Measurements from ENCODE around the gene GHSR.

GHSR gene

GRCh38 chr3:172442606-172443005, 5.7 kb downstream of the GHSR start:
- TF ChIP-seq EZH2 (IDR thresholded peaks at IDR 0.05; ENCODE audit: borderline replicate concordance, low read length): no peak
- no peak for TF ChIP-seq CTCF (IDR thresholded peaks at IDR 0.05; ENCODE audit: low read length)
- Histone ChIP-seq H3K27ac (ENCODE audit: low read depth, low read length, poor library complexity, severe bottlenecking) (no peak overlapping the region), H2AFZ (ENCODE audit: low read length) (no peak overlapping the region), H4K20me1 (ENCODE audit: insufficient read depth, low read length) (no peaks in the 10 kb centered on the region), H3K36me3 (ENCODE audit: insufficient read depth, low read length) (no peaks in the 10 kb centered on the region), H3F3A (ENCODE audit: insufficient read depth, low read length) (no peaks in the 10 kb centered on the region), H3K9me2 (ENCODE audit: low read depth, low read length) (no peaks in the 10 kb centered on the region; the same call in 1 of the 2 replicates), H3K4me2 (ENCODE audit: low read length) (no peak overlapping the region), H3K4me1 (ENCODE audit: insufficient read depth, low read length, severe bottlenecking) (no peaks in the 10 kb centered on the region), H3K9me3 (ENCODE audit: low read length) (no peaks in the 10 kb centered on the region), H3K27me3 (ENCODE audit: insufficient read depth, low read length) (no peaks in the 10 kb centered on the region), H3K4me3 (ENCODE audit: low read depth, low read length, poor library complexity, severe bottlenecking) (no peak overlapping the region), H3K79me2 (ENCODE audit: insufficient read depth, low read length) (no peaks in the 10 kb centered on the region), H3K9ac (ENCODE audit: low read length) (no peak overlapping the region)

GRCh38 chr3:172441581-172441980, 6.7 kb downstream of the GHSR start:
- no peak overlapping the region for H3K27ac ChIP-seq (ENCODE audit: low read depth, low read length, poor library complexity, severe bottlenecking)
- TF ChIP-seq EZH2 (IDR thresholded peaks at IDR 0.05; ENCODE audit: borderline replicate concordance, low read length): no peak
- TF ChIP-seq CTCF (IDR thresholded peaks at IDR 0.05; ENCODE audit: low read length): no peak
- no peaks in the 10 kb centered on the region for H3K4me1 ChIP-seq (ENCODE audit: insufficient read depth, low read length, severe bottlenecking)
- H3K9me2 ChIP-seq (ENCODE audit: low read depth, low read length): no peaks in the 10 kb centered on the region; the same call in 1 of the 2 replicates
- no peaks in the 10 kb centered on the region for H3F3A ChIP-seq (ENCODE audit: insufficient read depth, low read length)
- no peak overlapping the region for H3K9ac ChIP-seq (ENCODE audit: low read length)
- no peaks in the 10 kb centered on the region for H3K27me3 ChIP-seq (ENCODE audit: insufficient read depth, low read length)
- H2AFZ ChIP-seq (ENCODE audit: low read length): no peak overlapping the region
- no peaks in the 10 kb centered on the region for H4K20me1 ChIP-seq (ENCODE audit: insufficient read depth, low read length)
- no peaks in the 10 kb centered on the region for H3K9me3 ChIP-seq (ENCODE audit: low read length)
- H3K4me2 ChIP-seq (ENCODE audit: low read length): no peak overlapping the region
- no peaks in the 10 kb centered on the region for H3K36me3 ChIP-seq (ENCODE audit: insufficient read depth, low read length)
- H3K79me2 ChIP-seq (ENCODE audit: insufficient read depth, low read length): no peaks in the 10 kb centered on the region
- no peak overlapping the region for H3K4me3 ChIP-seq (ENCODE audit: low read depth, low read length, poor library complexity, severe bottlenecking)

GRCh38 chr3:172438186-172438585, 10.1 kb downstream of the GHSR start:
- Histone ChIP-seq H3K4me2 (ENCODE audit: low read length) (no peak overlapping the region), H2AFZ (ENCODE audit: low read length) (no peak overlapping the region), H3K36me3 (ENCODE audit: insufficient read depth, low read length) (no peaks in the 10 kb centered on the region), H3K79me2 (ENCODE audit: insufficient read depth, low read length) (no peaks in the 10 kb centered on the region), H3K9me2 (ENCODE audit: low read depth, low read length) (no peaks in the 10 kb centered on the region), H4K20me1 (ENCODE audit: insufficient read depth, low read length) (no peaks in the 10 kb centered on the region), H3K27me3 (ENCODE audit: insufficient read depth, low read length) (no peaks in the 10 kb centered on the region), H3K27ac (ENCODE audit: low read depth, low read length, poor library complexity, severe bottlenecking) (no peak overlapping the region), H3F3A (ENCODE audit: insufficient read depth, low read length) (no peaks in the 10 kb centered on the region), H3K9ac (ENCODE audit: low read length) (no peak overlapping the region), H3K4me1 (ENCODE audit: insufficient read depth, low read length, severe bottlenecking) (no peaks in the 10 kb centered on the region), H3K4me3 (ENCODE audit: low read depth, low read length, poor library complexity, severe bottlenecking) (no peak overlapping the region), H3K9me3 (ENCODE audit: low read length) (no peaks in the 10 kb centered on the region)
- TF ChIP-seq EZH2 (IDR thresholded peaks at IDR 0.05; ENCODE audit: borderline replicate concordance, low read length) (no peak), CTCF (IDR thresholded peaks at IDR 0.05; ENCODE audit: low read length) (no peak)
